ENCODE results near the gene KRT23.

KRT23 gene

DNA sequence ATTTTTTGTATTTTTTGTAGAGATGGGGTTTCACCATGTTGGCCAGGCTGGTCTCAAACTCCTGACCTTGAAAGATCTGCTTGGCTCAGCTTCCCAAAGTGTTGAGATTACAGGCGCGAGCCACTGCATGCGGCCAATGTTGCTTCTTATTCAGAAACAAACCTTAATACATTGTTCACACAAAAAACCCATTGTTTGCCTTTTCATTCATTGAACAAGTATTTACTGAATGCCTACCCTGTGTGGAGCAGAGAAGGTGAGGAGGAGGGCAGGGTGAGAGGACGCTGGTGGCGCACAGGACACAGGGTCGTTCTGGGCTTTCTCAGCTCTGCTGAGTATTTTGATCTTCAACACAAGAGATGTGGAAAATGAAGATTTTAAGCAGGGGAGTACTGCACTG lies 8.0 kb upstream of the KRT23 start:
- ChIA-PET POLR2A (no interaction called here), CTCF (interaction anchor here (1.4 kb wide), 1 partner anchor 29 kb away, joined by 3 read pairs; no protein-coding TSS in a partner anchor)
- DNase-seq (ENCODE audit: extremely low spot score): no peak
- TF ChIP-seq CTCF (IDR thresholded peaks at IDR 0.05; ENCODE audit: control extremely low read depth, extremely low read depth, low read depth, missing control alignments): no peak

DNA sequence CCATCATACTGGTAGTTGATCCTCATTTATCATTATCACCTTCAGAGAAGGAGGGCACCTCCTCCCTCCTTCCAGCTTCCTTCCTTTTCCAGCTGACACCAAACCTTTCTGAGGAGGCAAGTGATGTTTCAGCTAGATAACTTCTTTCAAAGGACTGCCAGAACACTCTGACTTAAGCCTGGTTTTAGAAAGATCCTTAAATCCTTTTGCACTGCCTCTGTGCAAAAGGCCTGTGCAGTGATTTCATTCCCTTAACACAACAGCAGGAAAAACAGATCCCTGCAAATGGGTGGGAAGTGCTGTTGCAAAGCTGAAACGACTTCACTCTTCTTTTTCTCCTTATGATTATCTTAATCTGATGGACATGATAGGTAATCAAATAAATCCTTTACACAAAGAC lies 7.1 kb upstream of the KRT23 start:
- ChIA-PET CTCF (interaction anchor here (1.0 to 1.4 kb wide), 2 partner anchors 16 to 28 kb away, joined by 3 read pairs; no protein-coding TSS in a partner anchor), POLR2A (no interaction called here)
- TF ChIP-seq CTCF (IDR thresholded peaks at IDR 0.05; ENCODE audit: control extremely low read depth, extremely low read depth, low read depth, missing control alignments): no peak
- DNase-seq (ENCODE audit: extremely low spot score): no peak

- no peak for TF ChIP-seq CTCF (IDR thresholded peaks at IDR 0.05; ENCODE audit: control extremely low read depth, extremely low read depth, low read depth, missing control alignments)
These were observed 5.1 kb upstream of the KRT23 start for GRCh38 chr17:40942553-40942952.

DNA sequence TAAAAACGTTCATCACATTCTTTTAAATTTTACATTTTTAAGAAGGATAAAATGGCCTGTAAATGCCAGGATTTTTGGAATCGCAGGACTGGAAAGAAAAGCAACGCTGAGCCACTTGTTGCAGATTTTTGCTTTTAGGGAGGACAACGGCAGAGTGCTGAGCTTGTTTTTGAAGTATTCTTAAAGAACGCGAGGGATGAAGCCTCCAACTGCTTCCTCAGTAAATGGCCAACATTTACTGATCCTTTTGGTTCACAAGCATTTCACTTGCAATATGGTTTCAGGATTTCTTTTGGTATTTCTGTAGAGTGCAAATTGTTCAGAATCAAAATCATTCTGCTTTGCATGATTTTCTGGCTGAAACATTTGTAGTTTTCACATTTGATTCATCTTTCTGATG lies 2.8 kb upstream of the KRT23 start:
- ChIA-PET POLR2A (no interaction called here), CTCF (no interaction called here)
- no peak for DNase-seq (ENCODE audit: extremely low spot score)
- no peak for TF ChIP-seq CTCF (IDR thresholded peaks at IDR 0.05; ENCODE audit: control extremely low read depth, extremely low read depth, low read depth, missing control alignments)

More at GRCh38 chr17:40942553-40942952, 5.1 kb upstream of the KRT23 start:
- ChIA-PET CTCF (no interaction called here), POLR2A (no interaction called here)
- no peak for DNase-seq (ENCODE audit: extremely low spot score)

DNA sequence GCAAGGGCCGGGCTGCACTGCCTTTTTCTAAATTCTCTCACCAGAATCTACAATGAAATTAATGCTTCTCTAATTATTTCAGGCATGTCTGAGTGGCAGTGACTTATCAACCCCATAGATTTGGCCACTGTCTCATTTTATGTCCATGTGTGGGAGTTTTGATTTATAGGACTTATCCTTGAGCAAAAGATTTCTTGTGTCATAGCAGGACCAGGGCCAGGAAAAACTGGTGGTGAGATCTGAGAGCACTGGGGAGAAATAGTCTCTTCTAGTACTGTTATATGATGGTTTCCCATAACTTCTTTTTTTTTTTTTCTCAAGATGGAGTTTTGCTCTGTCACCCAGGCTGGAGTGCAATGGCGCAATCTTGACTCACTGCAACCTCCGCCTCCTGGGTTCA lies 1.5 kb upstream of the KRT23 start:
- ChIA-PET CTCF (no interaction called here), POLR2A (no interaction called here)
- no peak for TF ChIP-seq CTCF (IDR thresholded peaks at IDR 0.05; ENCODE audit: control extremely low read depth, extremely low read depth, low read depth, missing control alignments)
- DNase-seq (ENCODE audit: extremely low spot score): no peak

DNA sequence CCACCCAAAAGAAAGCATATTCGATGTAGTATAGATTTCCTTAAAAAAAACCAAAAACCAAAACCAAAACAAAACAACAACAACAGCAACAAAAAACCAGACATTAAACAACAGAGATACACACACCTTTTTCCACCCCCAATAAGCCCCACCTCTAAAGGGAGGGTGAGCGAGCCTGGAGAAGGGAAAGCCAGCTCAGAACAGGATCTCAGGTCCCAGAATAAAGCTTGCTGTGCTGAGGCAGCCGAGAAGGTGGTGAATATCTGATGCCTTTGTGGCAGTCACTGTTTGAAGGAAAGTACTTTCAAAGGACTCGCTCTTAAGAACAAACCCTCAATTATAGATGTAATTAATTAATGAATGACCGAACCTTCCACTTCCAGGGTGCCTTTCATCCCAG lies 470 bp downstream of the KRT23 start:
- no peak for DNase-seq (ENCODE audit: extremely low spot score)
- TF ChIP-seq CTCF (IDR thresholded peaks at IDR 0.05; ENCODE audit: control extremely low read depth, extremely low read depth, low read depth, missing control alignments): no peak
- CTCF ChIA-PET: no interaction called here
- POLR2A ChIA-PET: no interaction called here

- no peak for TF ChIP-seq CTCF (IDR thresholded peaks at IDR 0.05; ENCODE audit: control extremely low read depth, extremely low read depth, low read depth, missing control alignments)
- DNase-seq (ENCODE audit: extremely low spot score): no peak
- CTCF ChIA-PET: no interaction called here
These were observed 942 bp downstream of the KRT23 start for GRCh38 chr17:40936437-40936971.

More at GRCh38 chr17:40936437-40936971, 942 bp downstream of the KRT23 start:
- POLR2A ChIA-PET: no interaction called here
